GM21390 (cell line): ENCODE data around the gene ABCE1.

Source experiments
- ATAC-seq: cut with Tn5 transposase; IDR thresholded peaks from one replicate; pipeline ENCODE4 v1.9.1; 2021; ENCODE audit not compliant: unreplicated experiment

Gene ABCE1

GRCh38 chr4:145176641-145177432 lies 78.7 kb downstream of the ABCE1 start:
- ATAC-seq: no peak

DNA sequence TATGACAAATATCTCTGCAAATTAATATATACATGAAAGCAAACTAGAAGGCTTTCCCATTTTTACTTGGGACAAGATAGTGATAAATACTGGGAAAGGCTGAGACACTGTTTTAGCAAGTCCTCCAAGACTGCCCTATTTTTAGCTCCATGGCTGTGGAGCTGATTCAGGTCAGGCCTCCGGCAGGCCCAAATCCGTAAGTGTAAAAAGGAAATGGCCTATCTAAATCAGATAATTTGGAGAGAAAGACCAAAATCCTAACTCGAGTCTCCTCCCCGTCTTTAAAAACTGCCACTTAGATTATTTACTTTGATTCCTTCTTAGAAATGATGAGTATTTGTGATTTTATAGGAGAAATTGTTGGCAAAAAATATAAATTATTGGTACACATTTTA lies 79.4 kb downstream of the ABCE1 start:
- no peak for ATAC-seq

DNA sequence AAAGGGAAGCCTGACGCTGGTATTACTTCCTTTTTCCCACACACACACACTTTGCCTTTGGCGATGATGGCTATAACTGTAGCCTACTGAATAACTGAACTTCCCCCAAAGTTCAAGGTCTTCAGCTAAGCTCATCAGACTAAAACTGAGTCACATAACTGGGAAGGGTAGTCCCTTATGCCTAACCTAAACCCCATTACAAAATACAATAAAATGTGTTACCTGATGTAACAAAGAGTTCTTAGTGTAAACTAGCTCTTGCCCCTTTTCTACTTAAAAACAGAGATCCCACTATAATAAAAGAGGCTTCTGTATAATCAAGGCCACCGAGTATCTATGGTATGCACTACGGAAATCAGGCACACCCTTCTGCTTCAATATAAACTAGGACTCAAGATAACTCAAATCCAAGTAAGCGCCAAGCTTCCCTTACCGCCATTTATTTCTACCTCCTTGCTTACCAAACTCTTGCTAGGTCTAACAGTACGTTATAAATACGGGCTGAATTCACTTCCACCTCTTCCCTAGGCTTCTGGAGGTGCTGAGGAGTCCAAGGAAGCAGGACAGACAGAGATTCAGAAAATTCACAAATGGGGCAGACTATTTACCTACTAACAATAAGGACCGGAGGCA lies 79.9 kb downstream of the ABCE1 start:
- no peak for ATAC-seq

GRCh38 chr4:145178740-145179280 lies 80.7 kb downstream of the ABCE1 start:
- ATAC-seq: no peak
